SK-N-SH (cell line): Measurements from ENCODE around the gene MRPS34. TPM values are rescaled to one million over a fixed set of nuclear protein-coding genes. Genes with fewer than 3 reads are reported as not detected.

Source experiments
- CTCF ChIA-PET: fragments of 300-600, 350-600 bp; formaldehyde crosslinking; extraction: SDS; loops from one replicate; lab custom pipeline; 2021; lab: Yijun Ruan, JAX
- POLR2A ChIA-PET: fragments of 350-600 bp; sonication (Branson Sonifier 250); formaldehyde crosslinking; extraction: SDS; loops from one replicate; lab custom pipeline; 2020; ENCODE audit warnings: antibody characterized with exemption, inconsistent platforms; lab: Yijun Ruan, JAX
- DNase-seq: peaks from one replicate; pipeline ENCODE4 v3.0.0; 2012
- H2AFZ ChIP-seq: fragments of 200-600 bp; sonication (generic); 2 replicates; pipeline ENCODE4 v1.8.1; 2016; ENCODE audit warnings: antibody characterized with exemption, mild to moderate bottlenecking, low read depth
- H3F3A ChIP-seq: fragments of 200-600 bp; sonication (generic); replicated peaks from 2 replicates; pipeline ENCODE3; 2016; ENCODE audit warnings: antibody characterized with exemption, mild to moderate bottlenecking; ENCODE audit not compliant: insufficient read depth
- H3K27ac ChIP-seq, 2 experiments: fragments of 200-500 bp in 1 of 2; fragments of 200-600 bp in 1 of 2; sonication (Bioruptor generic) in 1 of 2; sonication (generic), shearing (Covaris generic) in 1 of 2; 2 replicates each; pipeline versions ENCODE4 v1.5.1 to v1.6.1; 2014 to 2016; ENCODE audit warnings: low read depth in 2 of 2, inconsistent platforms in 1 of 2, low read length in 1 of 2, mild to moderate bottlenecking in 1 of 2, mixed read lengths in 1 of 2
- H3K27me3 ChIP-seq: fragments of 200-600 bp; sonication (generic), shearing (Covaris generic); 2 replicates; pipeline ENCODE4 v1.6.1; 2016; ENCODE audit warnings: mixed run types; ENCODE audit not compliant: insufficient read depth
- H3K36me3 ChIP-seq, 2 experiments: fragments of 200-500 bp in 1 of 2; fragments of 200-600 bp in 1 of 2; sonication (Bioruptor generic) in 1 of 2; sonication (generic) in 1 of 2; replicated peaks in 1 of 2; 2 replicates each; pipeline versions ENCODE3 to v1.5.1; 2014 to 2016; ENCODE audit warnings: low read length in 1 of 2, mild to moderate bottlenecking in 1 of 2; ENCODE audit not compliant: insufficient read depth in 2 of 2, control insufficient read depth in 1 of 2
- H3K4me1 ChIP-seq, 2 experiments: fragments of 200-500 bp in 1 of 2; fragments of 200-600 bp in 1 of 2; sonication (Bioruptor generic) in 1 of 2; sonication (generic), shearing (Covaris generic) in 1 of 2; 2 replicates each; pipeline versions ENCODE4 v1.5.1 to v1.6.1; 2014 to 2016; ENCODE audit warnings: low read depth in 1 of 2, low read length in 1 of 2, mixed run types in 1 of 2; ENCODE audit not compliant: insufficient read depth in 2 of 2, control insufficient read depth in 1 of 2
- H3K4me2 ChIP-seq: fragments of 200-600 bp; sonication (generic), shearing (Covaris generic); 2 replicates; pipeline ENCODE4 v1.6.1; 2017; ENCODE audit warnings: mixed run types
- H3K4me3 ChIP-seq, 2 experiments: fragments of 200-500 bp in 1 of 2; fragments of 200-600 bp in 1 of 2; sonication (Bioruptor generic) in 1 of 2; sonication (generic), shearing (Covaris generic) in 1 of 2; 2 replicates each; pipeline versions ENCODE4 v1.5.1 to v1.8.1; 2014 to 2016; ENCODE audit warnings: low read depth in 2 of 2, inconsistent platforms in 1 of 2, low read length in 1 of 2, mild to moderate bottlenecking in 1 of 2, mixed read lengths in 1 of 2, moderate library complexity in 1 of 2
- H3K79me2 ChIP-seq: fragments of 200-600 bp; sonication (generic); 2 replicates; pipeline ENCODE4 v1.8.1; 2017; ENCODE audit warnings: mild to moderate bottlenecking; ENCODE audit not compliant: insufficient read depth
- H3K9ac ChIP-seq: fragments of 200-600 bp; sonication (generic); 2 replicates; pipeline ENCODE4 v1.6.1; 2017; ENCODE audit warnings: mixed run types
- H3K9me2 ChIP-seq: fragments of 200-600 bp; sonication (generic); 2 replicates; pipeline ENCODE4 v1.6.1; 2017; ENCODE audit warnings: mixed run types
- H3K9me3 ChIP-seq: fragments of 200-600 bp; sonication (generic); 2 replicates; pipeline ENCODE4 v1.6.1; 2017; ENCODE audit warnings: mixed run types, mild to moderate bottlenecking, moderate library complexity
- H4K20me1 ChIP-seq: fragments of 200-600 bp; sonication (generic); 2 replicates; pipeline ENCODE4 v1.6.1; 2017; ENCODE audit warnings: mild to moderate bottlenecking, mixed run types; ENCODE audit not compliant: insufficient read depth
- CHD2 ChIP-seq: fragments of 150-350 bp; IDR thresholded peaks from 2 replicates; pipeline ENCODE4 v1.6.1; 2018; ENCODE audit warnings: low read length; ENCODE audit not compliant: partially characterized antibody
- ELF1 ChIP-seq: IDR thresholded peaks from 2 replicates; pipeline ENCODE4 v1.4.0; 2012
- EP300 ChIP-seq, 2 experiments: IDR thresholded peaks; 2 replicates each; pipeline versions ENCODE4 v1.4.0 to v1.6.1; 2012; ENCODE audit warnings: borderline replicate concordance in 1 of 2, low read depth in 1 of 2, low read length in 1 of 2
- FOXJ3 ChIP-seq: sonication (generic); formaldehyde crosslinking; IDR thresholded peaks from 2 replicates; pipeline ENCODE4 v1.5.1; 2020; ENCODE audit warnings: mild to moderate bottlenecking, missing genetic modification reagents
- GATA2 ChIP-seq: sonication (generic); formaldehyde crosslinking; IDR thresholded peaks from 2 replicates; pipeline ENCODE4 v1.5.0; 2020; ENCODE audit warnings: mild to moderate bottlenecking, missing genetic modification reagents
- IRF3 ChIP-seq: fragments of 150-350 bp; IDR thresholded peaks from 2 replicates; pipeline ENCODE4 v1.6.1; 2016; ENCODE audit warnings: mild to moderate bottlenecking, low read depth, low read length
- JUND ChIP-seq: IDR thresholded peaks from 2 replicates; pipeline ENCODE4 v1.4.0; 2012
- NFIC ChIP-seq: IDR thresholded peaks from 2 replicates; pipeline ENCODE4 v1.4.0; 2012; ENCODE audit warnings: borderline replicate concordance
- NRF1 ChIP-seq: IDR thresholded peaks from 2 replicates; pipeline ENCODE4 v1.6.1; 2012; ENCODE audit warnings: low read depth, mild to moderate bottlenecking, low read length
- RAD21 ChIP-seq: IDR thresholded peaks from 2 replicates; pipeline ENCODE4 v1.6.1; 2012; ENCODE audit warnings: mild to moderate bottlenecking, low read length
- RCOR1 ChIP-seq: fragments of 150-350 bp; IDR thresholded peaks from 2 replicates; pipeline ENCODE4 v1.6.1; 2017; ENCODE audit warnings: antibody characterized with exemption, low read length
- SIN3A ChIP-seq: IDR thresholded peaks from 2 replicates; pipeline ENCODE4 v1.6.1; 2012; ENCODE audit warnings: low read depth, mild to moderate bottlenecking, low read length, moderate library complexity, borderline replicate concordance
- TEAD4 ChIP-seq: IDR thresholded peaks from 2 replicates; pipeline ENCODE4 v1.4.0; 2012; ENCODE audit warnings: mild to moderate bottlenecking, borderline replicate concordance; ENCODE audit not compliant: insufficient read depth
- WGBS: methylation state at CpG from one replicate; pipeline ENCODE4 v1.1.6; 2017; ENCODE audit warnings: low lambda C conversion rate; 5-methylcytosine and 5-hydroxymethylcytosine counted together
- polyA plus RNA-seq, 3 experiments: library from polyadenylated mRNA; depleted of rRNA; stranded (reverse); fragments of >200 nt; gene quantifications; 2 replicates each; pipeline ENCODE4 v1.2.3, GENCODE V29; 2012
- TF ChIP-seq, protein P1 (sequence below): IDR thresholded peaks from 2 replicates; pipeline ENCODE4; 2012
- TF ChIP-seq, protein P2 (sequence below): IDR thresholded peaks from 2 replicates; pipeline ENCODE4 v1.4.0; 2012; ENCODE audit warnings: low read depth, borderline replicate concordance

MRPS34 gene
- polyA plus RNA-seq, 1 of the 3 experiments (the other 2 are of a cell fraction): 156 TPM

DNA sequence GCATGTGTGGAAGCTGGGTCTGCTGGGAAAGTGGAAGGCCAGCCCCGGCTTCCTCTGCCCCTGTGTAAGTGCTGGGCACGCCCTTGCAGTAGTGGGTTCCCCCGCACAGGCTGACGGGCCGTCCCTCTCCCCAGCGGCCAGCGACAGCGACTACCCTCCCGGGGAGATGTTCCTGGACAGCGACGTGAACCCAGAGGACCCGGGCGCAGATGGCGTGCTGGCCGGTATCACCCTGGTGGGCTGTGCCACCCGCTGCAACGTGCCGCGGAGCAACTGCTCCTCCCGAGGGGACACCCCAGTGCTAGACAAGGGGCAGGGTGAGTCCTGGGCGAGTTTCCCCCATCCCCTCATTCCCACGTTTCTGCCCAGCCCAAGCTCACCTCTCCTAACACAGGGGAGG lies 7.1 kb downstream of the MRPS34 start:
- no peak overlapping the region for H3K27ac ChIP-seq
- CTCF ChIA-PET: interaction anchor here (1.3 to 1.8 kb wide), 4 partner anchors 11 to 163 kb away, joined by 3 to 8 read pairs (median 4); partner anchors contain the start of gene MAPK8IP3
- no peaks in the 10 kb centered on the region for H3K79me2 ChIP-seq
- TF ChIP-seq RAD21: no peak
- TF ChIP-seq SIN3A: no peak
- TF ChIP-seq FOXJ3: no peak
- TF ChIP-seq GATA2 (CRISPR knock-in tag): no peak
- TF ChIP-seq ELF1: no peak
- TF ChIP-seq, protein P1, sequence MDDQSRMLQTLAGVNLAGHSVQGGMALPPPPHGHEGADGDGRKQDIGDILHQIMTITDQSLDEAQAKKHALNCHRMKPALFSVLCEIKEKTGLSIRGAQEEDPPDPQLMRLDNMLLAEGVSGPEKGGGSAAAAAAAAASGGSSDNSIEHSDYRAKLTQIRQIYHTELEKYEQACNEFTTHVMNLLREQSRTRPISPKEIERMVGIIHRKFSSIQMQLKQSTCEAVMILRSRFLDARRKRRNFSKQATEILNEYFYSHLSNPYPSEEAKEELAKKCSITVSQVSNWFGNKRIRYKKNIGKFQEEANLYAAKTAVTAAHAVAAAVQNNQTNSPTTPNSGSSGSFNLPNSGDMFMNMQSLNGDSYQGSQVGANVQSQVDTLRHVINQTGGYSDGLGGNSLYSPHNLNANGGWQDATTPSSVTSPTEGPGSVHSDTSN: no peak
- TF ChIP-seq TEAD4: no peak
- TF ChIP-seq NFIC: no peak
- TF ChIP-seq EP300 (IDR thresholded peaks at IDR 0.05; ENCODE audit: borderline replicate concordance in 1 of 2, low read depth in 1 of 2, low read length in 1 of 2): no peak
- no peak for TF ChIP-seq NRF1
- TF ChIP-seq IRF3: no peak
- no peak for TF ChIP-seq CHD2
- TF ChIP-seq, protein P2, sequence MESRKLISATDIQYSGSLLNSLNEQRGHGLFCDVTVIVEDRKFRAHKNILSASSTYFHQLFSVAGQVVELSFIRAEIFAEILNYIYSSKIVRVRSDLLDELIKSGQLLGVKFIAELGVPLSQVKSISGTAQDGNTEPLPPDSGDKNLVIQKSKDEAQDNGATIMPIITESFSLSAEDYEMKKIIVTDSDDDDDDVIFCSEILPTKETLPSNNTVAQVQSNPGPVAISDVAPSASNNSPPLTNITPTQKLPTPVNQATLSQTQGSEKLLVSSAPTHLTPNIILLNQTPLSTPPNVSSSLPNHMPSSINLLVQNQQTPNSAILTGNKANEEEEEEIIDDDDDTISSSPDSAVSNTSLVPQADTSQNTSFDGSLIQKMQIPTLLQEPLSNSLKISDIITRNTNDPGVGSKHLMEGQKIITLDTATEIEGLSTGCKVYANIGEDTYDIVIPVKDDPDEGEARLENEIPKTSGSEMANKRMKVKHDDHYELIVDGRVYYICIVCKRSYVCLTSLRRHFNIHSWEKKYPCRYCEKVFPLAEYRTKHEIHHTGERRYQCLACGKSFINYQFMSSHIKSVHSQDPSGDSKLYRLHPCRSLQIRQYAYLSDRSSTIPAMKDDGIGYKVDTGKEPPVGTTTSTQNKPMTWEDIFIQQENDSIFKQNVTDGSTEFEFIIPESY: no peak
- TF ChIP-seq JUND: no peak
- no peak for TF ChIP-seq RCOR1
- 55% methylated on average over 2 of the region's 22 CpGs for WGBS
- no peak overlapping the region for H3K9ac ChIP-seq
- no peaks in the 10 kb centered on the region for H3K9me2 ChIP-seq
- no peaks in the 10 kb centered on the region for H3K27me3 ChIP-seq
- POLR2A ChIA-PET: no interaction called here
- peaks cover 5% of the 10 kb centered on the region for H3F3A ChIP-seq
- no peak overlapping the region for H3K4me3 ChIP-seq
- peaks cover 0 to 12% of the 10 kb centered on the region in 2 experiments; a peak in 1 of 4 replicates for H3K4me1 ChIP-seq
- H4K20me1 ChIP-seq: 0 out of 2 replicates have a peak, but pooled peaks cover 5% of the 10 kb centered on the region
- no peak for DNase-seq
- H2AFZ ChIP-seq: no peak overlapping the region
- H3K9me3 ChIP-seq: no peaks in the 10 kb centered on the region
- peaks cover 6 to 75% of the 10 kb centered on the region in 2 experiments for H3K36me3 ChIP-seq
- no peak overlapping the region for H3K4me2 ChIP-seq
